Transverse colon (tissue), 4 donors: ENCODE measurements around the gene LTBP2.

ENCODE experiments used
- EP300 ChIP-seq: sonication (generic); formaldehyde crosslinking; IDR thresholded peaks from one replicate; pipeline ENCODE4 v1.6.1; 2017; ENCODE audit warnings: antibody characterized with exemption, low read depth
- POLR2A ChIP-seq: fragments of 450-650 bp; IDR thresholded peaks from one replicate; pipeline ENCODE4 v1.6.1; 2016; ENCODE audit warnings: antibody characterized with exemption, mild to moderate bottlenecking, moderate library complexity
- POLR2AphosphoS5 ChIP-seq, 3 donors: sonication (generic); formaldehyde crosslinking; IDR thresholded peaks; one replicate each; pipeline ENCODE4 v1.6.1; 2016; ENCODE audit warnings: antibody characterized with exemption in 3 of 3
- TF ChIP-seq, protein P1 (sequence below), 5 experiments: fragments of 200-600 bp in 3 of 5; fragments of 450-650 bp in 2 of 5; sonication (generic) in 3 of 5; IDR thresholded peaks; 1 replicate in 2 of 5; 2 replicates in 3 of 5; pipeline ENCODE4 v1.5.1; 2016 to 2017; ENCODE audit warnings: antibody characterized with exemption in 5 of 5, inconsistent platforms in 3 of 5, mild to moderate bottlenecking in 2 of 5, moderate library complexity in 1 of 5

DNA sequence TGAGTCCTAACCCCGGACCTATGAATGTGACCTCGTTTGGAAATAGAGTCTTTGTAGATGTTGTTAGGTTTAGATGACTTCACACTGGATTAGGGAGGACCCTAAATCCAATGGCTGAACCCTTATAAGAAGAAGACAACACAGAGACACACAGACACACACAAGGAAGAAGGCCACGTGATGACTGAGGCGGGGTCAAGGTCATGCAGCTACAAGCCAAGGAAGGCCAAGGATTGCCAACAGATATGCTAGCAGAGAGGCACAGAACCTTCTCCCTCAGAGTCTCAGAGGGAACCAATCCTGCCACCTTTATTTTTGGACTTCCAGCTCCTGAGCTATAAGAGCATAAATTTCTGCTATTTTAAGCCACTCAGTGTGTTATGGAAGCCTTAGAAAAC lies 31.8 kb downstream of the LTBP2 start:
- no peak for TF ChIP-seq POLR2AphosphoS5 (IDR thresholded peaks at IDR 0.05)
- TF ChIP-seq, protein P1, sequence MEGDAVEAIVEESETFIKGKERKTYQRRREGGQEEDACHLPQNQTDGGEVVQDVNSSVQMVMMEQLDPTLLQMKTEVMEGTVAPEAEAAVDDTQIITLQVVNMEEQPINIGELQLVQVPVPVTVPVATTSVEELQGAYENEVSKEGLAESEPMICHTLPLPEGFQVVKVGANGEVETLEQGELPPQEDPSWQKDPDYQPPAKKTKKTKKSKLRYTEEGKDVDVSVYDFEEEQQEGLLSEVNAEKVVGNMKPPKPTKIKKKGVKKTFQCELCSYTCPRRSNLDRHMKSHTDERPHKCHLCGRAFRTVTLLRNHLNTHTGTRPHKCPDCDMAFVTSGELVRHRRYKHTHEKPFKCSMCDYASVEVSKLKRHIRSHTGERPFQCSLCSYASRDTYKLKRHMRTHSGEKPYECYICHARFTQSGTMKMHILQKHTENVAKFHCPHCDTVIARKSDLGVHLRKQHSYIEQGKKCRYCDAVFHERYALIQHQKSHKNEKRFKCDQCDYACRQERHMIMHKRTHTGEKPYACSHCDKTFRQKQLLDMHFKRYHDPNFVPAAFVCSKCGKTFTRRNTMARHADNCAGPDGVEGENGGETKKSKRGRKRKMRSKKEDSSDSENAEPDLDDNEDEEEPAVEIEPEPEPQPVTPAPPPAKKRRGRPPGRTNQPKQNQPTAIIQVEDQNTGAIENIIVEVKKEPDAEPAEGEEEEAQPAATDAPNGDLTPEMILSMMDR (IDR thresholded peaks at IDR 0.05): no peak
- no peak for TF ChIP-seq POLR2A
- TF ChIP-seq EP300: no peak
